Neural cell (in vitro differentiated cells): ENCODE measurements around the gene FOXL2. TPM values are rescaled to one million over a fixed set of nuclear protein-coding genes. Genes with fewer than 3 reads are reported as not detected.

Source experiments
- H2AFZ ChIP-seq: fragments of 200-600, 300-800 bp; sonication (generic), shearing (Covaris generic); 2 replicates; pipeline ENCODE4 v1.6.0; 2014; ENCODE audit warnings: low read depth, mild to moderate bottlenecking, antibody characterized with exemption, low read length, moderate library complexity
- H3F3A ChIP-seq: fragments of 200-600 bp; shearing (Covaris generic); 2 replicates; pipeline ENCODE4 v1.6.1; 2016; ENCODE audit warnings: mild to moderate bottlenecking, moderate library complexity, mixed read lengths, antibody characterized with exemption, low read length; ENCODE audit not compliant: insufficient read depth, poor library complexity, severe bottlenecking
- H3K27ac ChIP-seq: fragments of 200-600, 300-800 bp; sonication (generic), shearing (Covaris generic); 2 replicates; pipeline ENCODE4 v1.5.1; 2014; ENCODE audit warnings: mild to moderate bottlenecking, low read length, moderate library complexity
- H3K27me3 ChIP-seq: fragments of 300-800, 200-600 bp; sonication (generic), shearing (Covaris generic); 2 replicates; pipeline ENCODE4 v1.6.0; 2014; ENCODE audit warnings: mild to moderate bottlenecking, low read depth, low read length, moderate library complexity; ENCODE audit not compliant: insufficient read depth
- H3K36me3 ChIP-seq: fragments of 300-800, 200-600 bp; sonication (generic), shearing (Covaris generic); 2 replicates; pipeline ENCODE4 v1.5.1; 2014; ENCODE audit warnings: mild to moderate bottlenecking, antibody characterized with exemption, low read length, moderate library complexity; ENCODE audit not compliant: insufficient read depth
- H3K4me2 ChIP-seq: fragments of 300-800, 200-600 bp; sonication (generic), shearing (Covaris generic); 2 replicates; pipeline ENCODE4 v1.6.0; 2014; ENCODE audit warnings: mild to moderate bottlenecking, low read length
- H3K4me3 ChIP-seq: fragments of 300-800, 200-600 bp; sonication (generic), shearing (Covaris generic); 2 replicates; pipeline ENCODE4 v1.5.1; 2014; ENCODE audit warnings: mild to moderate bottlenecking, low read length, moderate library complexity
- H3K79me2 ChIP-seq: fragments of 200-600 bp; shearing (Covaris generic); replicated peaks from 2 replicates; pipeline ENCODE4 v1.6.0; 2014; ENCODE audit warnings: mild to moderate bottlenecking, low read length, moderate library complexity; ENCODE audit not compliant: insufficient read depth
- H3K9ac ChIP-seq: fragments of 300-800, 200-600 bp; sonication (generic), shearing (Covaris generic); 2 replicates; pipeline ENCODE4 v1.6.1; 2016; ENCODE audit warnings: mild to moderate bottlenecking, low read length, mixed read lengths
- H3K9me2 ChIP-seq: fragments of 200-600 bp; shearing (Covaris generic); 2 replicates; pipeline ENCODE4 v1.6.1; 2016; ENCODE audit warnings: mild to moderate bottlenecking, low read length, mixed read lengths; ENCODE audit not compliant: insufficient read depth
- H3K9me3 ChIP-seq: fragments of 200-600, 300-800 bp; sonication (generic), shearing (Covaris generic); 2 replicates; pipeline ENCODE4 v1.6.1; 2016; ENCODE audit warnings: mild to moderate bottlenecking, mixed run types, low read length, moderate library complexity, mixed read lengths
- H4K20me1 ChIP-seq: fragments of 200-600 bp; shearing (Covaris generic); 2 replicates; pipeline ENCODE4 v1.6.1; 2016; ENCODE audit warnings: mild to moderate bottlenecking, mixed run types; ENCODE audit not compliant: insufficient read depth
- CTCF ChIP-seq: fragments of 450-650 bp; IDR thresholded peaks from 2 replicates; pipeline ENCODE4 v1.5.1; 2014; ENCODE audit warnings: antibody characterized with exemption, mild to moderate bottlenecking, moderate library complexity; ENCODE audit not compliant: poor library complexity, severe bottlenecking
- EP300 ChIP-seq: fragments of 450-650 bp; conservative IDR thresholded peaks from 2 replicates; pipeline ENCODE4 v1.6.1; 2014; ENCODE audit warnings: antibody characterized with exemption, mild to moderate bottlenecking, moderate library complexity; ENCODE audit not compliant: poor library complexity, severe bottlenecking
- EZH2 ChIP-seq: fragments of 200-600, 300-800 bp; shearing (Covaris generic), sonication (generic); IDR thresholded peaks from 2 replicates; pipeline ENCODE4 v1.6.1; 2014; ENCODE audit warnings: antibody characterized with exemption, low read length, borderline replicate concordance, mild to moderate bottlenecking; ENCODE audit not compliant: insufficient read depth, poor library complexity, severe bottlenecking
- MXI1 ChIP-seq: fragments of 450-650 bp; conservative IDR thresholded peaks from 2 replicates; pipeline ENCODE4 v1.6.1; 2014; ENCODE audit warnings: antibody characterized with exemption, mild to moderate bottlenecking; ENCODE audit not compliant: poor library complexity, severe bottlenecking
- POLR2AphosphoS5 ChIP-seq: IDR thresholded peaks from 2 replicates; pipeline ENCODE4 v1.6.1; 2012
- RAD21 ChIP-seq: fragments of 450-650 bp; conservative IDR thresholded peaks from 2 replicates; pipeline ENCODE4 v1.6.1; 2014; ENCODE audit warnings: antibody characterized with exemption, mild to moderate bottlenecking, moderate library complexity
- REST ChIP-seq: IDR thresholded peaks from 2 replicates; pipeline ENCODE4 v1.6.1; 2012; ENCODE audit warnings: borderline replicate concordance
- SMC3 ChIP-seq: fragments of 450-650 bp; conservative IDR thresholded peaks from 2 replicates; pipeline ENCODE4 v1.6.1; 2014; ENCODE audit warnings: antibody characterized with exemption, mild to moderate bottlenecking, moderate library complexity; ENCODE audit not compliant: poor library complexity
- TAF1 ChIP-seq: IDR thresholded peaks from 2 replicates; pipeline ENCODE4 v1.6.1; 2012; ENCODE audit warnings: low read depth
- polyA plus RNA-seq: library from polyadenylated mRNA; depleted of rRNA; stranded (reverse); fragments of >200 nt; gene quantifications from 2 replicates; pipeline ENCODE4 v1.2.3, GENCODE V29; 2014

FOXL2 gene
- polyA plus RNA-seq, 1 donor from 2014 or later: not detected

GRCh38 chr3:138899351-138899991, 47.5 kb downstream of the FOXL2 start:
- Histone ChIP-seq H3K79me2 (no peaks in the 10 kb centered on the region), H3K27me3 (no peaks in the 10 kb centered on the region), H3K36me3 (no peaks in the 10 kb centered on the region), H3K4me2 (no peak overlapping the region), H3K9me3 (no peaks in the 10 kb centered on the region), H3K9me2 (no peaks in the 10 kb centered on the region), H3K9ac (no peak overlapping the region), H3K4me3 (no peak overlapping the region), H3F3A (no peaks in the 10 kb centered on the region), H3K27ac (no peak overlapping the region), H2AFZ (no peak overlapping the region), H4K20me1 (no peaks in the 10 kb centered on the region)
- no peak for TF ChIP-seq RAD21
- no peak for TF ChIP-seq POLR2AphosphoS5
- TF ChIP-seq EZH2: no peak
- no peak for TF ChIP-seq REST
- TF ChIP-seq MXI1: no peak
- TF ChIP-seq CTCF: no peak
- TF ChIP-seq SMC3: no peak
- TF ChIP-seq TAF1: no peak

GRCh38 chr3:138898708-138899107, 48.2 kb downstream of the FOXL2 start:
- H3K36me3 ChIP-seq: no peaks in the 10 kb centered on the region
- no peaks in the 10 kb centered on the region for H3K79me2 ChIP-seq
- no peak overlapping the region for H3K9ac ChIP-seq
- TF ChIP-seq EZH2 (no peak), CTCF (no peak), REST (no peak), TAF1 (no peak), POLR2AphosphoS5 (no peak), RAD21 (no peak), EP300 (no peak), SMC3 (no peak), MXI1 (no peak)
- no peaks in the 10 kb centered on the region for H3K9me3 ChIP-seq
- no peaks in the 10 kb centered on the region for H3F3A ChIP-seq
- no peaks in the 10 kb centered on the region for H4K20me1 ChIP-seq
- no peak overlapping the region for H3K4me3 ChIP-seq
- H3K4me2 ChIP-seq: no peak overlapping the region
- no peak overlapping the region for H2AFZ ChIP-seq
- H3K27ac ChIP-seq: no peak overlapping the region
- H3K9me2 ChIP-seq: no peaks in the 10 kb centered on the region
- H3K27me3 ChIP-seq: no peaks in the 10 kb centered on the region
